ENCODE measurements around the gene TM7SF2.

DNA sequence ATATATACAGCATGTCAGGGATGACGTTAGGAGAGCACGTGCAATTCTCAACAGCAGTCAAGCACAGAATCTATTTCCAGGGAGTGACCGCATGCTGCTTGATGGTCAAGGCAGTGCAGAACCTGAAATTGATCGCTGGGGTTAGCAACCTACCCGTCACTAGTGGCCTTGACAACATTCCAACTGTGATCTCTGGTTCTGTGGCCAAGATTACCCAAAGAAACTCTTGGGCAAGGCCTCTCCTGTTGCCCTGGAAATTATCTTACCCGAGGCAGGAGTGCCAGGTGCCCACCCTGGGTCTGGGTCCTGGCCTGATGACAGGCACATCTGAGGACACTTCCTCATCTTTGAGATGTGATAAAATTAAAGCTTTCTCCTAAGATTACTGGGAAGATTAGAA is 2.2 kb downstream of the TM7SF2 start:
- TF ChIP-seq, protein P1, sequence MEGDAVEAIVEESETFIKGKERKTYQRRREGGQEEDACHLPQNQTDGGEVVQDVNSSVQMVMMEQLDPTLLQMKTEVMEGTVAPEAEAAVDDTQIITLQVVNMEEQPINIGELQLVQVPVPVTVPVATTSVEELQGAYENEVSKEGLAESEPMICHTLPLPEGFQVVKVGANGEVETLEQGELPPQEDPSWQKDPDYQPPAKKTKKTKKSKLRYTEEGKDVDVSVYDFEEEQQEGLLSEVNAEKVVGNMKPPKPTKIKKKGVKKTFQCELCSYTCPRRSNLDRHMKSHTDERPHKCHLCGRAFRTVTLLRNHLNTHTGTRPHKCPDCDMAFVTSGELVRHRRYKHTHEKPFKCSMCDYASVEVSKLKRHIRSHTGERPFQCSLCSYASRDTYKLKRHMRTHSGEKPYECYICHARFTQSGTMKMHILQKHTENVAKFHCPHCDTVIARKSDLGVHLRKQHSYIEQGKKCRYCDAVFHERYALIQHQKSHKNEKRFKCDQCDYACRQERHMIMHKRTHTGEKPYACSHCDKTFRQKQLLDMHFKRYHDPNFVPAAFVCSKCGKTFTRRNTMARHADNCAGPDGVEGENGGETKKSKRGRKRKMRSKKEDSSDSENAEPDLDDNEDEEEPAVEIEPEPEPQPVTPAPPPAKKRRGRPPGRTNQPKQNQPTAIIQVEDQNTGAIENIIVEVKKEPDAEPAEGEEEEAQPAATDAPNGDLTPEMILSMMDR (IDR thresholded peaks at IDR 0.05; ENCODE audit: low read depth, low read length): no peak
- no peak for TF ChIP-seq POLR2A (IDR thresholded peaks at IDR 0.05; ENCODE audit: extremely low read depth, insufficient read length)
